HK-2 (cell line): ENCODE results near the gene KCNB1.

Source experiments
- DNase-seq: peaks from one replicate; pipeline ENCODE4 v3.0.0-alpha.2; 2018; ENCODE audit not compliant: unreplicated experiment

KCNB1 gene

GRCh38 chr20:49469060-49469459, 13.4 kb downstream of the KCNB1 start:
- DNase-seq: no peak

- DNase-seq: no peak
These were observed 14.1 kb downstream of the KCNB1 start for GRCh38 chr20:49468412-49468811.

GRCh38 chr20:49466114-49466912, 16.2 kb downstream of the KCNB1 start:
- DNase-seq: no peak

- DNase-seq: no peak
These were observed 17.9 kb downstream of the KCNB1 start for GRCh38 chr20:49464556-49464955.

GRCh38 chr20:49462626-49463025, 19.8 kb downstream of the KCNB1 start:
- DNase-seq: no peak

GRCh38 chr20:49461894-49462620, 20.4 kb downstream of the KCNB1 start:
- no peak for DNase-seq

- peak; percentile 67 for DNase-seq
These were observed 21.6 kb downstream of the KCNB1 start for GRCh38 chr20:49460916-49461315.

- no peak for DNase-seq
These were observed 22.3 kb downstream of the KCNB1 start for GRCh38 chr20:49460131-49460530.

GRCh38 chr20:49459684-49460083, 22.8 kb downstream of the KCNB1 start:
- no peak for DNase-seq

- no peak for DNase-seq
These were observed 25.0 kb downstream of the KCNB1 start for GRCh38 chr20:49457444-49457843.

GRCh38 chr20:49456646-49457045, 25.8 kb downstream of the KCNB1 start:
- no peak for DNase-seq

- DNase-seq: no peak
These were observed 26.8 kb downstream of the KCNB1 start for GRCh38 chr20:49455691-49456090.

- no peak for DNase-seq
These were observed 30.4 kb downstream of the KCNB1 start for GRCh38 chr20:49452011-49452482.

GRCh38 chr20:49450281-49450721, 32.2 kb downstream of the KCNB1 start:
- no peak for DNase-seq

GRCh38 chr20:49448917-49449316, 33.6 kb downstream of the KCNB1 start:
- DNase-seq: no peak

- DNase-seq: no peak
These were observed 34.3 kb downstream of the KCNB1 start for GRCh38 chr20:49447946-49448809.

- DNase-seq: no peak
These were observed 35.1 kb downstream of the KCNB1 start for GRCh38 chr20:49447364-49447763.

GRCh38 chr20:49446808-49447207, 35.7 kb downstream of the KCNB1 start:
- no peak for DNase-seq

GRCh38 chr20:49446080-49446479, 36.4 kb downstream of the KCNB1 start:
- no peak for DNase-seq

- no peak for DNase-seq
These were observed 37.3 kb downstream of the KCNB1 start for GRCh38 chr20:49445176-49445575.

- DNase-seq: no peak
These were observed 37.9 kb downstream of the KCNB1 start for GRCh38 chr20:49444553-49444990.

- DNase-seq: no peak
These were observed 45.4 kb downstream of the KCNB1 start for GRCh38 chr20:49437057-49437456.
